Keratinocyte (primary cell): Measurements from ENCODE around the gene LRBA. TPM values are rescaled to one million over a fixed set of nuclear protein-coding genes. Genes with fewer than 3 reads are reported as not detected.

Source experiments
- DNase-seq: peaks from one replicate; pipeline ENCODE4 v3.0.0-alpha.2; 2011; ENCODE audit warnings: low read depth, missing footprints, low spot score
- FAIRE-seq: peaks from 2 replicates; lab custom pipeline; 2011; peaks lifted over from hg19 to GRCh38; lab: Jason Lieb, UNC
- H2AFZ ChIP-seq: 2 replicates; pipeline ENCODE4 v1.6.0; 2012; ENCODE audit warnings: low read length, control low read depth, inconsistent platforms; ENCODE audit not compliant: control insufficient read depth
- H3K27ac ChIP-seq: 2 replicates; pipeline ENCODE4 v1.5.1; 2011; ENCODE audit warnings: low read length; ENCODE audit not compliant: control insufficient read depth, insufficient read depth
- H3K27me3 ChIP-seq: 3 replicates; pipeline ENCODE4 v1.6.0; 2011; ENCODE audit warnings: low read length; ENCODE audit not compliant: control insufficient read depth, insufficient read depth; ENCODE audit errors: extremely low read depth
- H3K36me3 ChIP-seq, 2 experiments: 2 replicates in 1 of 2; 3 replicates in 1 of 2; pipeline ENCODE4 v1.5.1; 2011; ENCODE audit warnings: low read length in 2 of 2, mild to moderate bottlenecking in 1 of 2; ENCODE audit not compliant: control insufficient read depth in 2 of 2, insufficient read depth in 2 of 2; ENCODE audit errors: extremely low read depth in 1 of 2
- H3K4me1 ChIP-seq: 3 replicates; pipeline ENCODE4 v1.5.1; 2011; ENCODE audit warnings: low read length; ENCODE audit not compliant: control insufficient read depth, insufficient read depth; ENCODE audit errors: extremely low read depth
- H3K4me2 ChIP-seq: 3 replicates; pipeline ENCODE4 v1.6.0; 2011; ENCODE audit warnings: low read depth, low read length; ENCODE audit not compliant: control insufficient read depth, insufficient read depth; ENCODE audit errors: extremely low read depth
- H3K4me3 ChIP-seq, 3 experiments: fragments of 200-600 bp in 1 of 3; sonication (generic) in 1 of 3; 2 replicates in 2 of 3; 3 replicates in 1 of 3; pipeline ENCODE4 v1.5.1; 2011 to 2016; ENCODE audit warnings: low read length in 3 of 3, mild to moderate bottlenecking in 3 of 3, control low read depth in 2 of 3, inconsistent platforms in 1 of 3, low read depth in 1 of 3, mixed read lengths in 1 of 3, mixed run types in 1 of 3, moderate library complexity in 1 of 3; ENCODE audit not compliant: control insufficient read depth in 2 of 3, insufficient read depth in 2 of 3; ENCODE audit errors: extremely low read depth in 1 of 3
- H3K79me2 ChIP-seq: 2 replicates; pipeline ENCODE4 v1.6.0; 2012; ENCODE audit warnings: low read length; ENCODE audit not compliant: control insufficient read depth, insufficient read depth
- H3K9ac ChIP-seq: 3 replicates; pipeline ENCODE4 v1.6.0; 2011; ENCODE audit warnings: low read length; ENCODE audit not compliant: control insufficient read depth, insufficient read depth; ENCODE audit errors: extremely low read depth
- H3K9me1 ChIP-seq: 3 replicates; pipeline ENCODE4 v1.6.0; 2011; ENCODE audit warnings: low read length; ENCODE audit not compliant: control insufficient read depth, insufficient read depth; ENCODE audit errors: extremely low read depth
- H3K9me3 ChIP-seq: 2 replicates; pipeline ENCODE4 v1.5.1; 2012; ENCODE audit warnings: low read depth, low read length; ENCODE audit not compliant: control insufficient read depth
- H4K20me1 ChIP-seq: 3 replicates; pipeline ENCODE4 v1.6.0; 2011; ENCODE audit warnings: low read length; ENCODE audit not compliant: control insufficient read depth, insufficient read depth; ENCODE audit errors: extremely low read depth
- CTCF ChIP-seq, 3 experiments: IDR thresholded peaks in 1 of 3; conservative IDR thresholded peaks in 1 of 3; optimal IDR thresholded peaks in 1 of 3; 2 replicates in 2 of 3; 3 replicates in 1 of 3; pipeline versions ENCODE3 to v1.5.1; 2011; ENCODE audit warnings: low read length in 3 of 3, mild to moderate bottlenecking in 3 of 3, moderate library complexity in 2 of 3, control low read depth in 1 of 3, inconsistent platforms in 1 of 3; ENCODE audit not compliant: insufficient read depth in 2 of 3; ENCODE audit errors: extremely low read depth in 1 of 3
- EZH2 ChIP-seq: IDR thresholded peaks from one replicate; pipeline ENCODE4 v1.6.1; 2012; ENCODE audit warnings: inconsistent platforms, mild to moderate bottlenecking, low read length, moderate library complexity
- dilution Hi-C: fragments of 300-500 bp; cut with MboI; formaldehyde crosslinking; loops from one replicate; pipeline ENCODE4 v1.7.0; 2020; ENCODE audit warnings: low sequenced_read_pairs; ENCODE audit not compliant: extremely low pct_ligation_motif_present
- polyA plus RNA-seq, 5 experiments: library from polyadenylated mRNA; depleted of rRNA in 3 of 5; stranded (reverse) in 3 of 5; stranded (forward) in 1 of 5; unstranded in 1 of 5; fragments of >200 nt; gene quantifications; 1 replicate in 1 of 5; 2 replicates in 3 of 5; 3 replicates in 1 of 5; pipeline versions ENCODE4 v1.2.1 to v1.2.3, GENCODE V29; 2011 to 2012; ENCODE audit warnings: missing spikeins in 2 of 5, low read depth in 1 of 5, low replicate concordance in 1 of 5

LRBA gene
- polyA plus RNA-seq, 1 donor (not counting 4 experiments of a cell fraction or from before 2014, with no cell fraction given): 35.6 TPM

GRCh38 chr4:150297861-150298474 lies 717.1 kb downstream of the LRBA start:
- no peaks in the 10 kb centered on the region for H3K36me3 ChIP-seq
- DNase-seq (no peak), FAIRE-seq (no peak)
- H3K27ac ChIP-seq: no peak overlapping the region
- no peak overlapping the region for H2AFZ ChIP-seq
- no peak overlapping the region for H3K4me3 ChIP-seq
- H4K20me1 ChIP-seq: no peaks in the 10 kb centered on the region
- dilution Hi-C loops: no loop called here
- no peaks in the 10 kb centered on the region for H3K79me2 ChIP-seq
- no peaks in the 10 kb centered on the region for H3K9me1 ChIP-seq
- no peaks in the 10 kb centered on the region for H3K9me3 ChIP-seq
- no peak overlapping the region for H3K4me2 ChIP-seq
- no peak overlapping the region for H3K9ac ChIP-seq
- H3K4me1 ChIP-seq: peaks cover 6% of the 10 kb centered on the region
- TF ChIP-seq EZH2: no peak
- TF ChIP-seq CTCF (optimal IDR thresholded peaks at IDR 0.05 in 1 of 3, IDR thresholded peaks at IDR 0.05 in 1 of 3, conservative IDR thresholded peaks at IDR 0.05 in 1 of 3; ENCODE audit: extremely low read depth in 1 of 3, insufficient read depth in 2 of 3, low read length in 3 of 3): peak in 2 of 3 experiments; percentile 36 to 56
- no peaks in the 10 kb centered on the region for H3K27me3 ChIP-seq

- H3K27ac ChIP-seq: no peak overlapping the region
- H3K9me3 ChIP-seq: no peaks in the 10 kb centered on the region
- H3K4me1 ChIP-seq: no peaks in the 10 kb centered on the region
- H3K9me1 ChIP-seq: no peaks in the 10 kb centered on the region
- peaks cover 0 to 2% of the 10 kb centered on the region in 2 experiments for H3K36me3 ChIP-seq
- FAIRE-seq (peak; percentile 41), DNase-seq (no peak)
- dilution Hi-C loops: no loop called here
- no peaks in the 10 kb centered on the region for H4K20me1 ChIP-seq
- H3K4me2 ChIP-seq: no peak overlapping the region
- H2AFZ ChIP-seq: no peak overlapping the region
- H3K9ac ChIP-seq: no peak overlapping the region
- H3K4me3 ChIP-seq: no peak overlapping the region
- TF ChIP-seq CTCF (optimal IDR thresholded peaks at IDR 0.05 in 1 of 3, IDR thresholded peaks at IDR 0.05 in 1 of 3, conservative IDR thresholded peaks at IDR 0.05 in 1 of 3; ENCODE audit: extremely low read depth in 1 of 3, insufficient read depth in 2 of 3, low read length in 3 of 3): no peak
- TF ChIP-seq EZH2: no peak
- H3K79me2 ChIP-seq: no peaks in the 10 kb centered on the region
- H3K27me3 ChIP-seq: no peaks in the 10 kb centered on the region
Measured at GRCh38 chr4:150289881-150290280, 725.2 kb downstream of the LRBA start.
